K562 (cell line): Measurements from ENCODE around the gene EBI3. TPM values are rescaled to one million over a fixed set of nuclear protein-coding genes. Genes with fewer than 3 reads are reported as not detected.

Experiments
- ARID2 ChIP-seq: fragments of 450-650 bp; IDR thresholded peaks from 2 replicates; pipeline ENCODE4 v1.6.1; 2017; ENCODE audit warnings: antibody characterized with exemption, mild to moderate bottlenecking
- HDAC6 ChIP-seq: IDR thresholded peaks from 2 replicates; pipeline ENCODE4 v1.6.1; 2012; ENCODE audit warnings: low read depth, mild to moderate bottlenecking, control low read depth, inconsistent platforms, low read length, moderate library complexity
- PHB ChIP-seq: fragments of 250-450 bp; sonication (Bioruptor Pico); IDR thresholded peaks from 2 replicates; pipeline ENCODE4 v1.5.0; 2021
- PML ChIP-seq: IDR thresholded peaks from 2 replicates; pipeline ENCODE4 v1.6.1; 2012; ENCODE audit warnings: low read length, inconsistent platforms
- RBFOX2 ChIP-seq: fragments of 200-400 bp; formaldehyde crosslinking; IDR thresholded peaks from 2 replicates; pipeline ENCODE4 v1.6.1; 2017; ENCODE audit warnings: low read depth, mild to moderate bottlenecking, low read length, moderate library complexity
- TARDBP ChIP-seq: fragments of 450-650 bp; IDR thresholded peaks from 2 replicates; pipeline ENCODE4 v1.6.1; 2016
- XRCC3 ChIP-seq: fragments of 450-650 bp; IDR thresholded peaks from 2 replicates; pipeline ENCODE4 v1.6.1; 2017; ENCODE audit warnings: mild to moderate bottlenecking, moderate library complexity
- XRCC4 ChIP-seq: IDR thresholded peaks from one replicate; pipeline ENCODE4 v1.6.1; 2011; ENCODE audit not compliant: insufficient read depth, insufficient read length; ENCODE audit errors: extremely low read depth
- ZEB2 ChIP-seq: fragments of 450-650 bp; IDR thresholded peaks from 2 replicates; pipeline ENCODE4 v1.6.1; 2016
- ZNF184 ChIP-seq: sonication (generic); formaldehyde crosslinking; IDR thresholded peaks from 2 replicates; pipeline ENCODE4 v1.5.0; 2020; ENCODE audit warnings: missing genetic modification reagents
- ZNF224 ChIP-seq: sonication (generic); formaldehyde crosslinking; IDR thresholded peaks from 2 replicates; pipeline ENCODE4 v1.8.0; 2022; ENCODE audit warnings: mild to moderate bottlenecking, missing genetic modification reagents
- ZNF347 ChIP-seq: fragments of 450-650 bp; formaldehyde crosslinking; IDR thresholded peaks from 2 replicates; pipeline ENCODE4 v1.4.0; 2020; ENCODE audit warnings: low read depth, mild to moderate bottlenecking, moderate library complexity
- ZNF507 ChIP-seq: conservative IDR thresholded peaks from 2 replicates; pipeline ENCODE4 v1.6.1; 2017; ENCODE audit warnings: missing genetic modification characterization, missing compliant biosample characterization
- polyA plus RNA-seq, 8 experiments: library from polyadenylated mRNA; depleted of rRNA in 4 of 8; stranded (reverse) in 5 of 8; unstranded in 3 of 8; fragments of >200 nt; fragmentation: Nextera tagmentation in 2 of 8; fragmentation: Illumina TruSeq in 1 of 8; extraction: Ambion mirVana in 2 of 8; extraction: Trizol in 1 of 8; gene quantifications; 2 replicates each; pipeline versions ENCODE4 v1.2.1 to v1.2.3, GENCODE V29; 2011 to 2014; ENCODE audit warnings: inconsistent platforms in 1 of 8, missing spikeins in 1 of 8
- total RNA-seq, 7 experiments: library from RNA; depleted of rRNA in 6 of 7; stranded (reverse); fragments of >200 nt in 6 of 7; fragmentation: Illumina TruSeq in 2 of 7; extraction: Trizol in 2 of 7; gene quantifications; 2 replicates each; pipeline versions ENCODE4 v1.2.1 to v1.2.3, GENCODE V29; 2011 to 2021; ENCODE audit warnings: low replicate concordance in 1 of 7
- TF ChIP-seq, protein P1 (sequence below): sonication (generic); formaldehyde crosslinking; IDR thresholded peaks from 2 replicates; pipeline ENCODE4 v1.8.0; 2023; ENCODE audit warnings: missing genetic modification reagents, mild to moderate bottlenecking, borderline replicate concordance
- TF ChIP-seq, protein P2 (sequence below): fragments of 450-650 bp; formaldehyde crosslinking; IDR thresholded peaks from 2 replicates; pipeline ENCODE4 v1.4.0; 2022; ENCODE audit warnings: mild to moderate bottlenecking, moderate library complexity
- TF ChIP-seq, protein P3 (sequence below): fragments of 250-450 bp; sonication (Bioruptor Pico); IDR thresholded peaks from 2 replicates; pipeline ENCODE4 v1.5.0; 2022; ENCODE audit warnings: mild to moderate bottlenecking
- TF ChIP-seq, protein P4 (sequence below): fragments of 250-450 bp; sonication (Bioruptor Pico); IDR thresholded peaks from 2 replicates; pipeline ENCODE4 v1.9.0; 2021; ENCODE audit warnings: mild to moderate bottlenecking, inconsistent platforms

The EBI3 gene
- total and polyA plus RNA-seq, 9 of the 15 experiments (the other 6 are each of a cell fraction or from before 2014, with no cell fraction given) = 0.08 to 0.35 (median 0.22) TPM; not detected in 6

DNA sequence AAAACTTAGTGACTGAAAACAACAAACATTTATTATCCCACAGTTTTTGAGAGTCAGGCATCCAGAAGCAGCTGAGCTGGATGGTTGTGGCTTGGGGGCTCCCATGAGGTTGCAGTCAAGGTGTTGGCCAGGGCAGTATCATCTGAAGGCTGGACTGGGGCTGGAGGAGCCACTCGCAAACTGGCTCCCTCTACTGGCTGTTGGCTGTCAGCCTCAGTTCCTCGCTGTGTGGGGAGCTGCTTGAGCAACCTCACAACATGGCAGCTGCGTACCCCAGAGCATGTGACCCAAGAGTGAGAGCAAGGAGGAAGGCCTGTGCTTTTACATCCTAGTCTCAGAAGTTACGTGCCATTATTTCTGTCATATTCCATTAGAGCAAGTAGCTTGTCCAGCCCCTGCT lies 27.2 kb downstream of the EBI3 start (continued):
- TF ChIP-seq, protein P1, sequence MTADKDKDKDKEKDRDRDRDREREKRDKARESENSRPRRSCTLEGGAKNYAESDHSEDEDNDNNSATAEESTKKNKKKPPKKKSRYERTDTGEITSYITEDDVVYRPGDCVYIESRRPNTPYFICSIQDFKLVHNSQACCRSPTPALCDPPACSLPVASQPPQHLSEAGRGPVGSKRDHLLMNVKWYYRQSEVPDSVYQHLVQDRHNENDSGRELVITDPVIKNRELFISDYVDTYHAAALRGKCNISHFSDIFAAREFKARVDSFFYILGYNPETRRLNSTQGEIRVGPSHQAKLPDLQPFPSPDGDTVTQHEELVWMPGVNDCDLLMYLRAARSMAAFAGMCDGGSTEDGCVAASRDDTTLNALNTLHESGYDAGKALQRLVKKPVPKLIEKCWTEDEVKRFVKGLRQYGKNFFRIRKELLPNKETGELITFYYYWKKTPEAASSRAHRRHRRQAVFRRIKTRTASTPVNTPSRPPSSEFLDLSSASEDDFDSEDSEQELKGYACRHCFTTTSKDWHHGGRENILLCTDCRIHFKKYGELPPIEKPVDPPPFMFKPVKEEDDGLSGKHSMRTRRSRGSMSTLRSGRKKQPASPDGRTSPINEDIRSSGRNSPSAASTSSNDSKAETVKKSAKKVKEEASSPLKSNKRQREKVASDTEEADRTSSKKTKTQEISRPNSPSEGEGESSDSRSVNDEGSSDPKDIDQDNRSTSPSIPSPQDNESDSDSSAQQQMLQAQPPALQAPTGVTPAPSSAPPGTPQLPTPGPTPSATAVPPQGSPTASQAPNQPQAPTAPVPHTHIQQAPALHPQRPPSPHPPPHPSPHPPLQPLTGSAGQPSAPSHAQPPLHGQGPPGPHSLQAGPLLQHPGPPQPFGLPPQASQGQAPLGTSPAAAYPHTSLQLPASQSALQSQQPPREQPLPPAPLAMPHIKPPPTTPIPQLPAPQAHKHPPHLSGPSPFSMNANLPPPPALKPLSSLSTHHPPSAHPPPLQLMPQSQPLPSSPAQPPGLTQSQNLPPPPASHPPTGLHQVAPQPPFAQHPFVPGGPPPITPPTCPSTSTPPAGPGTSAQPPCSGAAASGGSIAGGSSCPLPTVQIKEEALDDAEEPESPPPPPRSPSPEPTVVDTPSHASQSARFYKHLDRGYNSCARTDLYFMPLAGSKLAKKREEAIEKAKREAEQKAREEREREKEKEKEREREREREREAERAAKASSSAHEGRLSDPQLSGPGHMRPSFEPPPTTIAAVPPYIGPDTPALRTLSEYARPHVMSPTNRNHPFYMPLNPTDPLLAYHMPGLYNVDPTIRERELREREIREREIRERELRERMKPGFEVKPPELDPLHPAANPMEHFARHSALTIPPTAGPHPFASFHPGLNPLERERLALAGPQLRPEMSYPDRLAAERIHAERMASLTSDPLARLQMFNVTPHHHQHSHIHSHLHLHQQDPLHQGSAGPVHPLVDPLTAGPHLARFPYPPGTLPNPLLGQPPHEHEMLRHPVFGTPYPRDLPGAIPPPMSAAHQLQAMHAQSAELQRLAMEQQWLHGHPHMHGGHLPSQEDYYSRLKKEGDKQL (CRISPR knock-in tag) = no peak
- TF ChIP-seq, protein P2, sequence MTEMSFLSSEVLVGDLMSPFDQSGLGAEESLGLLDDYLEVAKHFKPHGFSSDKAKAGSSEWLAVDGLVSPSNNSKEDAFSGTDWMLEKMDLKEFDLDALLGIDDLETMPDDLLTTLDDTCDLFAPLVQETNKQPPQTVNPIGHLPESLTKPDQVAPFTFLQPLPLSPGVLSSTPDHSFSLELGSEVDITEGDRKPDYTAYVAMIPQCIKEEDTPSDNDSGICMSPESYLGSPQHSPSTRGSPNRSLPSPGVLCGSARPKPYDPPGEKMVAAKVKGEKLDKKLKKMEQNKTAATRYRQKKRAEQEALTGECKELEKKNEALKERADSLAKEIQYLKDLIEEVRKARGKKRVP (CRISPR knock-in tag) = no peak
- TF ChIP-seq TARDBP (no peak), ZNF224 (no peak), PML (no peak), ZNF507 (no peak), ZNF184 (CRISPR knock-in tag) (no peak), RBFOX2 (no peak), XRCC4 (no peak), ARID2 (no peak), ZEB2 (no peak), HDAC6 (no peak), XRCC3 (no peak), PHB (CRISPR knock-in tag) (no peak), ZNF347 (CRISPR knock-in tag) (no peak)
- TF ChIP-seq, protein P3, sequence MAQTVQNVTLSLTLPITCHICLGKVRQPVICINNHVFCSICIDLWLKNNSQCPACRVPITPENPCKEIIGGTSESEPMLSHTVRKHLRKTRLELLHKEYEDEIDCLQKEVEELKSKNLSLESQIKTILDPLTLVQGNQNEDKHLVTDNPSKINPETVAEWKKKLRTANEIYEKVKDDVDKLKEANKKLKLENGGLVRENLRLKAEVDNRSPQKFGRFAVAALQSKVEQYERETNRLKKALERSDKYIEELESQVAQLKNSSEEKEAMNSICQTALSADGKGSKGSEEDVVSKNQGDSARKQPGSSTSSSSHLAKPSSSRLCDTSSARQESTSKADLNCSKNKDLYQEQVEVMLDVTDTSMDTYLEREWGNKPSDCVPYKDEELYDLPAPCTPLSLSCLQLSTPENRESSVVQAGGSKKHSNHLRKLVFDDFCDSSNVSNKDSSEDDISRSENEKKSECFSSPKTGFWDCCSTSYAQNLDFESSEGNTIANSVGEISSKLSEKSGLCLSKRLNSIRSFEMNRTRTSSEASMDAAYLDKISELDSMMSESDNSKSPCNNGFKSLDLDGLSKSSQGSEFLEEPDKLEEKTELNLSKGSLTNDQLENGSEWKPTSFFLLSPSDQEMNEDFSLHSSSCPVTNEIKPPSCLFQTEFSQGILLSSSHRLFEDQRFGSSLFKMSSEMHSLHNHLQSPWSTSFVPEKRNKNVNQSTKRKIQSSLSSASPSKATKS (CRISPR knock-in tag) = no peak
- TF ChIP-seq, protein P4, sequence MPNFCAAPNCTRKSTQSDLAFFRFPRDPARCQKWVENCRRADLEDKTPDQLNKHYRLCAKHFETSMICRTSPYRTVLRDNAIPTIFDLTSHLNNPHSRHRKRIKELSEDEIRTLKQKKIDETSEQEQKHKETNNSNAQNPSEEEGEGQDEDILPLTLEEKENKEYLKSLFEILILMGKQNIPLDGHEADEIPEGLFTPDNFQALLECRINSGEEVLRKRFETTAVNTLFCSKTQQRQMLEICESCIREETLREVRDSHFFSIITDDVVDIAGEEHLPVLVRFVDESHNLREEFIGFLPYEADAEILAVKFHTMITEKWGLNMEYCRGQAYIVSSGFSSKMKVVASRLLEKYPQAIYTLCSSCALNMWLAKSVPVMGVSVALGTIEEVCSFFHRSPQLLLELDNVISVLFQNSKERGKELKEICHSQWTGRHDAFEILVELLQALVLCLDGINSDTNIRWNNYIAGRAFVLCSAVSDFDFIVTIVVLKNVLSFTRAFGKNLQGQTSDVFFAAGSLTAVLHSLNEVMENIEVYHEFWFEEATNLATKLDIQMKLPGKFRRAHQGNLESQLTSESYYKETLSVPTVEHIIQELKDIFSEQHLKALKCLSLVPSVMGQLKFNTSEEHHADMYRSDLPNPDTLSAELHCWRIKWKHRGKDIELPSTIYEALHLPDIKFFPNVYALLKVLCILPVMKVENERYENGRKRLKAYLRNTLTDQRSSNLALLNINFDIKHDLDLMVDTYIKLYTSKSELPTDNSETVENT = no peak
